Heart right ventricle (tissue), 16 donors: ENCODE results near the gene CCNB1IP1. TPM values are rescaled to one million over a fixed set of nuclear protein-coding genes. Genes with fewer than 3 reads are reported as not detected.

Experiments
- ATAC-seq, 8 donors: fragments of 200-7000 bp; cut with Tn5 transposase; one replicate each; pipeline ENCODE4 v1.9.1; 2020; ENCODE audit warnings: mild to moderate bottlenecking in 8 of 8, moderate library complexity in 8 of 8, moderate number of reproducible peaks in 1 of 8
- DNase-seq, 2 donors: peaks; one replicate each; pipeline ENCODE4 v3.0.0-alpha.2; 2020
- H3K27ac ChIP-seq, 10 donors: fragments of 200-600 bp; sonication (generic) in 2 of 10; one replicate each; pipeline versions ENCODE4 v1.5.0 to v1.8.0; 2020 to 2022; ENCODE audit warnings: mild to moderate bottlenecking in 3 of 10
- H3K27me3 ChIP-seq, 7 donors: fragments of 200-600 bp; one replicate each; pipeline ENCODE4 v1.8.0; 2021 to 2022; ENCODE audit warnings: mild to moderate bottlenecking in 2 of 7
- H3K36me3 ChIP-seq, 9 donors: fragments of 200-600 bp; sonication (generic) in 1 of 9; one replicate each; pipeline versions ENCODE4 v1.5.0 to v1.8.0; 2020 to 2022; ENCODE audit warnings: mild to moderate bottlenecking in 2 of 9
- H3K4me1 ChIP-seq, 9 donors: fragments of 200-600 bp; sonication (generic) in 1 of 9; one replicate each; pipeline versions ENCODE4 v1.5.0 to v1.8.0; 2020 to 2022; ENCODE audit warnings: mild to moderate bottlenecking in 4 of 9
- H3K4me3 ChIP-seq, 10 donors: fragments of 200-600 bp; sonication (generic) in 2 of 10; one replicate each; pipeline versions ENCODE4 v1.5.0 to v1.8.0; 2020 to 2022; ENCODE audit warnings: mild to moderate bottlenecking in 7 of 10, moderate library complexity in 2 of 10
- H3K9me3 ChIP-seq, 11 donors: fragments of 200-600 bp in 10 of 11; sonication (generic) in 2 of 11; one replicate each; pipeline versions ENCODE4 v1.5.0 to v1.8.0; 2013 to 2022; ENCODE audit warnings: mild to moderate bottlenecking in 2 of 11, control low read depth in 1 of 11, moderate library complexity in 1 of 11
- WGBS, 2 donors: extraction: QIAGEN DNeasy Blood & Tissue Kit; methylation state at CpG; one replicate each; pipeline ENCODE4 v1.1.7; 2013; ENCODE audit warnings: inconsistent platforms in 1 of 2; 5-methylcytosine and 5-hydroxymethylcytosine counted together
- intact Hi-C, 10 donors: fragments of 100-400 bp; cut with DNase I; formaldehyde crosslinking; loops; one replicate each; pipeline versions ENCODE4 v1.11.1 to v1.14.2; 2022
- polyA plus RNA-seq, 2 donors: library from polyadenylated mRNA; stranded (reverse); fragments of 200-250 nt; gene quantifications; one replicate each; pipeline ENCODE4 v1.2.3, GENCODE V29; 2013
- total RNA-seq, 10 donors: library from RNA; stranded (reverse); fragmentation: NEBNext Ultra II Directional in 3 of 10; extraction: Animal tissue kit (Norgen Biotek cat#: 25700) in 3 of 10; gene quantifications; one replicate each; pipeline versions ENCODE4 v1.2.1 to v1.2.4, GENCODE V29; 2021 to 2023
- TF ChIP-seq, protein P1 (sequence below), 9 donors: fragments of 200-600 bp; sonication (generic) in 2 of 9; IDR thresholded peaks; one replicate each; pipeline versions ENCODE4 v1.5.0 to v1.8.0; 2021 to 2022; ENCODE audit warnings: antibody characterized with exemption in 9 of 9, mild to moderate bottlenecking in 5 of 9, moderate library complexity in 1 of 9
- donor health status: Arrhythmogenic right ventricular cardiomyopathy.
- donor health status: ischemic (EF 13 %, LVEDD 7.1; RV severe dilation, severe dysfunction).
- donor health status: healthy with polysubstance abuse.
- donor health status: DM: no; HTN: yes; CAD: no.
- donor health status: DM: no; HTN: no; CAD: no.
- donor health status: ischemic (EF 25% LVEDD 6.9; RV normal size, moderate dysfunction).
- donor health status: ischemic (EF 25% LVEDD 5.7; RV mildly dilated, moderate dysfunction).
- donor health status: healthy.
- donor health status: DM: yes; HTN: yes; CAD: no.
- donor health status: Ischemic cardiomyopathy.
- donor health status: ischemic (EF 35%, LVEDD 5.7; RV mildly dilated, moderate dysfunction).
- donor health status: nonischemic (EF 11% LVEDD 7.7; RV severe dilation, severe dysfunction).
- donor health status: DM: yes; HTN: yes; CAD: no.
- donor health status: PGD.
- donor health status: ischemic (EF 29% LVEDD 5.4; RV normal size, mild dysfunction).
- donor health status: nonischemic (EF 23%, LVEDD 6.1; RV moderate dilation, normal function).

The CCNB1IP1 gene
- total and polyA plus RNA-seq, 12 donors = 35.7 to 126 (median 57.4) TPM

DNA sequence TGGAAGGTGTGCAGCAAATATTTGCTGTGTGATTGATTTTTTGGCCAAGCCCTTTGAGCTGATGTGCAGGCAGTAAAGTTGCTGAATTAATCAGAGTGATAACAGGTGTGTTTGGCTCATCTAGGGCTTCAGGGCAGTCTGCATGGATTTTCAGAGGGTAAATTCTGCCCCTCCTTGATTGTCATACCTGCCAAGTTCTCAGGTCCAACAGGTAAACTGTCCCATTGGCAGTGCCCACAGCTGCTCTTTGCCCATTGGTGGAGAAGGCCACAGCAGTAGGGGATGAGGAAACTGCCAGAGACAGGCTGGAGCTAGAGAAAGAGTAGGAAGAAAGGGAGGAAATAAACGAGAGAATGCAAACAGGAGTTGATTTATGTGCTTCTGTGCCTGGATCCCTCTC, 46.7 kb upstream of the CCNB1IP1 start:
- intact Hi-C loops = no loop called here

DNA sequence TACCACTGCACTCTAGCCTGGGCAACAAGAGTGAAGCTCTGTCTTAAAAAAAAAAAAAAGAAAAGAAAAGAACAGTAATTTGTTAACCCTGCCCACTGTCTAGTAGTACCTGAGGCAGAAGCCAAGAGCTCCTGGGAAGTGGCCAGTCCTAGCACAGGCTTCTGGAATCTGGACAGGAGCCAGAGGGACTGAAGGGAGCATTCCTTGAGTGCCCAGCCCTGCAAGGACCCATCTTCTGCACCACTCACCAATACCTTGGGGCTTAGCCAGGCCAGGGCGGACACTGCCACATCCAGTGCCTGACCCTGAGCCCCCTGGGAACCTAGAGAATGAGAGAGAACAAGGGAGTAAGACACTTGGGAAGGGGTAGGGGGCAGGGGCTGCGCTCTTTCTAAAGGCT, 44.1 kb upstream of the CCNB1IP1 start:
- DNase-seq = no peak
- H3K9me3 ChIP-seq = no peaks in the 10 kb centered on the region
- no peak overlapping the region for H3K27ac ChIP-seq
- TF ChIP-seq, protein P1, sequence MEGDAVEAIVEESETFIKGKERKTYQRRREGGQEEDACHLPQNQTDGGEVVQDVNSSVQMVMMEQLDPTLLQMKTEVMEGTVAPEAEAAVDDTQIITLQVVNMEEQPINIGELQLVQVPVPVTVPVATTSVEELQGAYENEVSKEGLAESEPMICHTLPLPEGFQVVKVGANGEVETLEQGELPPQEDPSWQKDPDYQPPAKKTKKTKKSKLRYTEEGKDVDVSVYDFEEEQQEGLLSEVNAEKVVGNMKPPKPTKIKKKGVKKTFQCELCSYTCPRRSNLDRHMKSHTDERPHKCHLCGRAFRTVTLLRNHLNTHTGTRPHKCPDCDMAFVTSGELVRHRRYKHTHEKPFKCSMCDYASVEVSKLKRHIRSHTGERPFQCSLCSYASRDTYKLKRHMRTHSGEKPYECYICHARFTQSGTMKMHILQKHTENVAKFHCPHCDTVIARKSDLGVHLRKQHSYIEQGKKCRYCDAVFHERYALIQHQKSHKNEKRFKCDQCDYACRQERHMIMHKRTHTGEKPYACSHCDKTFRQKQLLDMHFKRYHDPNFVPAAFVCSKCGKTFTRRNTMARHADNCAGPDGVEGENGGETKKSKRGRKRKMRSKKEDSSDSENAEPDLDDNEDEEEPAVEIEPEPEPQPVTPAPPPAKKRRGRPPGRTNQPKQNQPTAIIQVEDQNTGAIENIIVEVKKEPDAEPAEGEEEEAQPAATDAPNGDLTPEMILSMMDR (IDR thresholded peaks at IDR 0.05) = no peak
- 97% methylated on average over 2 of the region's 2 CpGs for WGBS, 2 donors
- no peak for ATAC-seq
- intact Hi-C loops = no loop called here
- no peaks in the 10 kb centered on the region for H3K27me3 ChIP-seq
- no peak overlapping the region for H3K4me3 ChIP-seq
- H3K4me1 ChIP-seq = no peaks in the 10 kb centered on the region
- H3K36me3 ChIP-seq = peaks cover 8 to 100% (median 94%) of the 10 kb centered on the region in 9 donors

More for the DNA sequence above, 46.7 kb upstream of the CCNB1IP1 start:
- no peaks in the 10 kb centered on the region for H3K9me3 ChIP-seq
- TF ChIP-seq, protein P1 (IDR thresholded peaks at IDR 0.05) = no peak
- no peaks in the 10 kb centered on the region for H3K4me1 ChIP-seq
- H3K27ac ChIP-seq = no peak overlapping the region
- ATAC-seq (no peak), DNase-seq (no peak)
- peaks cover 5 to 100% (median 94%) of the 10 kb centered on the region in 9 donors for H3K36me3 ChIP-seq
- no peaks in the 10 kb centered on the region for H3K27me3 ChIP-seq
- H3K4me3 ChIP-seq = no peak overlapping the region
- 78 to 86% methylated on average over 1 of the region's 1 CpG for WGBS, 2 donors

DNA sequence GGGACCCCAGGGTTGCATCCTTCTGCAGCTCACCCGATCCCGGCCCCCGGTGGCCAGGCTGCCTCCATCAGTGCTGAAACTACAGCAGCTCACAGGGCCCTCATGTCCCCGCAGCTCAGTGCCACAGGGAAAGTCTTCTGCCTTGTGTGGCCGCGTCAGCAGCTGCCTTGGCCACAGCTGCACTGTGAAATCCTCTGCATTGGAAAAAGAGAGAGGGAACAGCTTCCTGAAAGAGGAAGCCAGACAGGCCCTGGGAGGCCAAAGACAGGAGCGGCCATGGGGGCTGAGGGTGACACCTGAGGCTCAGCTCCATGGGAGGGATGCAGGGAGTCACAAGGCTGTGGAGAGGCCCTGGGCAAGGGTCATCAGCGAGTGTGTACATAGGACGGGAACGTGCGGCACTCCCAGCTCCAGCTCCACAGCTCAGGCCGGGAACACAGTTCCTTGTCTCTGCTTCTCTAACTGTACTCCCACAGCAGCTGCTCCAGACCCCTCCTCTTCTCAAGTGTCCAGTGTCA, 43.1 kb upstream of the CCNB1IP1 start:
- intact Hi-C loops = no loop called here
- Histone ChIP-seq H3K27me3 (no peaks in the 10 kb centered on the region), H3K36me3 (peaks cover 8 to 100% (median 92%) of the 10 kb centered on the region in 9 donors), H3K9me3 (no peaks in the 10 kb centered on the region), H3K27ac (no peak overlapping the region), H3K4me3 (no peak overlapping the region), H3K4me1 (no peaks in the 10 kb centered on the region)
- 94 to 95% methylated on average over 12 of the region's 12 CpGs for WGBS, 2 donors
- ATAC-seq (no peak), DNase-seq (no peak)
- TF ChIP-seq, protein P1 (IDR thresholded peaks at IDR 0.05) = no peak

DNA sequence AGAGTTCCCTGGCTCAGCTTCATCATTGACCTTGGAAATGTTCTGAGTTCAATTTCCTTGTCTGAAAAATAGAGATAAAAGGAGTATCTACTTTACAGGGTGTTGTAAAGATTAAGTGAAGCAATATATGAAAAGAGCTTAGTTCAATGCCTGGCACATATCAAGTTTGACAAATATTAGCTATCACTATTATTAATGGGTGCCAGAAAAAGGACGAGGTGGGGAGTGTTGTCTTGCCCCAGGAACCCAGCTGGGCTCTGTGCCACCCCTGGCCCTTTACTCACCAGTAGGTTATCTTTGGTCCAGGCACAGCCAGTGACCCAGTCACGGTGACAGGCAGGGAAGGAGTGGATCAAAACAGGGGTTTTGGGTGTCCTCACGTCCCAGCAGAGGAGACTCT, 42.4 kb upstream of the CCNB1IP1 start:
- no peak overlapping the region for H3K4me3 ChIP-seq
- DNase-seq (no peak), ATAC-seq (no peak)
- intact Hi-C loops = no loop called here
- H3K4me1 ChIP-seq = no peaks in the 10 kb centered on the region
- no peaks in the 10 kb centered on the region for H3K27me3 ChIP-seq
- TF ChIP-seq, protein P1 (IDR thresholded peaks at IDR 0.05) = no peak
- peaks cover 3 to 100% (median 93%) of the 10 kb centered on the region in 9 donors for H3K36me3 ChIP-seq
- no peaks in the 10 kb centered on the region for H3K9me3 ChIP-seq
- 63 to 85% methylated on average over 3 of the region's 3 CpGs for WGBS, 2 donors
- H3K27ac ChIP-seq = no peak overlapping the region
